HEK293 (cell line): ENCODE data around the gene TMCC2.

ENCODE experiments used
- ATF2 ChIP-seq: fragments of 450-650 bp; formaldehyde crosslinking; IDR thresholded peaks from 2 replicates; pipeline ENCODE4 v1.5.1; 2016; ENCODE audit warnings: missing biosample characterization, missing genetic modification characterization, low read depth
- BCL11B ChIP-seq: fragments of 450-650 bp; formaldehyde crosslinking; IDR thresholded peaks from 2 replicates; pipeline ENCODE4 v1.5.1; 2016; ENCODE audit warnings: low read depth, missing biosample characterization, missing genetic modification characterization
- CTCF ChIP-seq: fragments of 450-650 bp; formaldehyde crosslinking; IDR thresholded peaks from 2 replicates; pipeline ENCODE4 v1.5.1; 2016; ENCODE audit warnings: missing biosample characterization, missing genetic modification characterization
- INSM2 ChIP-seq: fragments of 450-650 bp; formaldehyde crosslinking; IDR thresholded peaks from 2 replicates; pipeline ENCODE4 v1.5.1; 2016; ENCODE audit warnings: missing biosample characterization, missing genetic modification characterization
- PBX3 ChIP-seq: sonication (generic); formaldehyde crosslinking; IDR thresholded peaks from 2 replicates; pipeline ENCODE4 v1.8.1; 2022; ENCODE audit warnings: mild to moderate bottlenecking, moderate library complexity, missing genetic modification reagents
- TSHZ1 ChIP-seq: fragments of 450-650 bp; formaldehyde crosslinking; IDR thresholded peaks from 2 replicates; pipeline ENCODE4 v1.5.1; 2016; ENCODE audit warnings: missing biosample characterization, missing genetic modification characterization, borderline replicate concordance
- ZBTB1 ChIP-seq: fragments of 450-650 bp; formaldehyde crosslinking; IDR thresholded peaks from 2 replicates; pipeline ENCODE4 v1.5.1; 2016; ENCODE audit warnings: missing biosample characterization, missing genetic modification characterization
- ZNF10 ChIP-seq: fragments of 450-650 bp; formaldehyde crosslinking; IDR thresholded peaks from 2 replicates; pipeline ENCODE4 v1.5.1; 2017; ENCODE audit warnings: missing biosample characterization, missing genetic modification characterization
- ZNF132 ChIP-seq: fragments of 450-650 bp; formaldehyde crosslinking; IDR thresholded peaks from 2 replicates; pipeline ENCODE4 v1.5.1; 2017; ENCODE audit warnings: missing biosample characterization, missing genetic modification characterization, borderline replicate concordance
- ZNF311 ChIP-seq: fragments of 450-650 bp; formaldehyde crosslinking; IDR thresholded peaks from 2 replicates; pipeline ENCODE4 v1.5.1; 2017; ENCODE audit warnings: missing biosample characterization, missing genetic modification characterization, borderline replicate concordance
- ZNF350 ChIP-seq: fragments of 450-650 bp; formaldehyde crosslinking; IDR thresholded peaks from 2 replicates; pipeline ENCODE4 v1.5.0; 2017; ENCODE audit warnings: missing biosample characterization, mild to moderate bottlenecking, missing genetic modification characterization
- ZNF837 ChIP-seq: fragments of 450-650 bp; formaldehyde crosslinking; IDR thresholded peaks from 2 replicates; pipeline ENCODE4 v1.5.1; 2016; ENCODE audit warnings: missing biosample characterization, missing genetic modification characterization

GRCh38 chr1:205240118-205240517 is 12.4 kb downstream of the TMCC2 start:
- TF ChIP-seq ZNF311 (tag by site-specific recombination): no peak
- TF ChIP-seq ZBTB1 (tag by site-specific recombination): no peak
- no peak for TF ChIP-seq ZNF350 (tag by site-specific recombination)
- TF ChIP-seq CTCF (tag by site-specific recombination): no peak
- TF ChIP-seq ZNF837 (tag by site-specific recombination): no peak
- no peak for TF ChIP-seq INSM2 (tag by site-specific recombination)
- TF ChIP-seq BCL11B (tag by site-specific recombination): no peak
- no peak for TF ChIP-seq ZNF10
- TF ChIP-seq ATF2 (tag by site-specific recombination): no peak
- no peak for TF ChIP-seq ZNF132
- no peak for TF ChIP-seq PBX3 (CRISPR knock-in tag)
- TF ChIP-seq TSHZ1 (tag by site-specific recombination): no peak
